GM12801 (cell line): ENCODE data around the gene OMD.

ENCODE experiments used
- CTCF ChIP-seq: IDR thresholded peaks from one replicate; pipeline ENCODE4 v1.5.1; 2011; ENCODE audit warnings: control low read depth; ENCODE audit not compliant: insufficient read length; ENCODE audit errors: extremely low read depth

The OMD gene

GRCh38 chr9:92446536-92446935, 22.3 kb upstream of the OMD start:
- TF ChIP-seq CTCF = no peak

- no peak for TF ChIP-seq CTCF
Observed at GRCh38 chr9:92444841-92445240, 20.6 kb upstream of the OMD start.

GRCh38 chr9:92440751-92441046, 16.4 kb upstream of the OMD start:
- no peak for TF ChIP-seq CTCF

GRCh38 chr9:92439921-92440750, 15.9 kb upstream of the OMD start:
- TF ChIP-seq CTCF = no peak

- no peak for TF ChIP-seq CTCF
Observed at GRCh38 chr9:92438900-92439526, 14.7 kb upstream of the OMD start.

GRCh38 chr9:92435263-92435662, 11.0 kb upstream of the OMD start:
- TF ChIP-seq CTCF = no peak

- no peak for TF ChIP-seq CTCF
Observed at GRCh38 chr9:92432972-92433548, 8.8 kb upstream of the OMD start.
